Coronary artery (tissue), 2 donors: Measurements from ENCODE around the gene SLC6A6.

ENCODE experiments used
- DNase-seq: peaks from one replicate; pipeline ENCODE4 v3.0.0-alpha.2; 2017; ENCODE audit warnings: low spot score
- H3K27ac ChIP-seq, 2 donors: fragments of 200-600 bp; sonication (generic); one replicate each; pipeline ENCODE4 v1.5.1; 2016 to 2019
- H3K4me3 ChIP-seq: fragments of 200-600 bp; sonication (generic); 2 replicates; pipeline ENCODE4 v1.5.1; 2016; ENCODE audit warnings: mild to moderate bottlenecking, moderate library complexity
- CTCF ChIP-seq: fragments of 200-600 bp; sonication (generic); IDR thresholded peaks from one replicate; pipeline ENCODE4 v1.5.1; 2019; ENCODE audit warnings: antibody characterized with exemption

SLC6A6 gene

GRCh38 chr3:14473411-14473891 lies 71.0 kb downstream of the SLC6A6 start:
- TF ChIP-seq CTCF: no peak
- Histone ChIP-seq H3K4me3 (no peak overlapping the region), H3K27ac (no peak overlapping the region)
- DNase-seq: no peak

- DNase-seq: no peak
- no peak overlapping the region for H3K27ac ChIP-seq
- H3K4me3 ChIP-seq: no peak overlapping the region
- TF ChIP-seq CTCF: no peak
These were observed 72.1 kb downstream of the SLC6A6 start for GRCh38 chr3:14474363-14475081.

- no peak overlapping the region for H3K4me3 ChIP-seq
- no peak overlapping the region for H3K27ac ChIP-seq
- no peak for TF ChIP-seq CTCF
- DNase-seq: no peak
These were observed 73.2 kb downstream of the SLC6A6 start for GRCh38 chr3:14475621-14476020.

- DNase-seq: no peak
- no peak for TF ChIP-seq CTCF
- no peak overlapping the region for H3K27ac ChIP-seq
- H3K4me3 ChIP-seq: no peak overlapping the region
These were observed 74.3 kb downstream of the SLC6A6 start for GRCh38 chr3:14476583-14477265.

- Histone ChIP-seq H3K27ac (no peak overlapping the region), H3K4me3 (no peak overlapping the region)
- no peak for TF ChIP-seq CTCF
- DNase-seq: no peak
These were observed 75.0 kb downstream of the SLC6A6 start for GRCh38 chr3:14477311-14477935.

- no peak overlapping the region for H3K27ac ChIP-seq
- DNase-seq: no peak
- TF ChIP-seq CTCF: no peak
- no peak overlapping the region for H3K4me3 ChIP-seq
These were observed 76.6 kb downstream of the SLC6A6 start for GRCh38 chr3:14478956-14479550.
